DND-41 (cell line): Measurements from ENCODE around the gene KCTD18.

Experiments
- CTCF ChIP-seq: IDR thresholded peaks from 2 replicates; pipeline ENCODE4 v1.5.1; 2012; ENCODE audit warnings: borderline replicate concordance, low read length, moderate library complexity, mild to moderate bottlenecking; ENCODE audit not compliant: poor library complexity, severe bottlenecking; ENCODE audit errors: extremely low read depth
- EZH2 ChIP-seq: IDR thresholded peaks from 3 replicates; pipeline ENCODE4 v1.6.1; 2012; ENCODE audit warnings: borderline replicate concordance, low read depth, mild to moderate bottlenecking, moderate library complexity, low read length, inconsistent platforms; ENCODE audit not compliant: severe bottlenecking

GRCh38 chr2:200477667-200478131 is 32.2 kb downstream of the KCTD18 start:
- TF ChIP-seq CTCF: no peak
- no peak for TF ChIP-seq EZH2
